ENCODE results near the gene BNIP3.

- TF ChIP-seq ZNF274 (IDR thresholded peaks at IDR 0.05; ENCODE audit: low read depth, low read length) (no peak), CTCF (IDR thresholded peaks at IDR 0.05 in 2 of 3, conservative IDR thresholded peaks at IDR 0.05 in 1 of 3; ENCODE audit: borderline replicate concordance in 1 of 3, insufficient read depth in 1 of 3, low read depth in 2 of 3, low read length in 2 of 3) (no peak), SP1 (IDR thresholded peaks at IDR 0.05; ENCODE audit: low read depth) (no peak), EGR1 (IDR thresholded peaks at IDR 0.05; ENCODE audit: low read depth) (no peak), FOSL1 (IDR thresholded peaks at IDR 0.05; ENCODE audit: low read depth) (no peak), EZH2phosphoT487 (IDR thresholded peaks at IDR 0.05; ENCODE audit: borderline replicate concordance) (no peak), EZH2 (IDR thresholded peaks at IDR 0.05) (no peak), SIN3A (IDR thresholded peaks at IDR 0.05; ENCODE audit: low read depth) (no peak), ZBTB33 (IDR thresholded peaks at IDR 0.05; ENCODE audit: extremely low read depth, insufficient replicate concordance, low read length) (no peak), RAD21 (IDR thresholded peaks at IDR 0.05; ENCODE audit: low read depth) (no peak)
Observed at GRCh38 chr10:132018446-132018845, 36.7 kb upstream of the BNIP3 start.

All from HCT116 (cell line).